ENCODE data around the gene RTN3.

The RTN3 gene

DNA sequence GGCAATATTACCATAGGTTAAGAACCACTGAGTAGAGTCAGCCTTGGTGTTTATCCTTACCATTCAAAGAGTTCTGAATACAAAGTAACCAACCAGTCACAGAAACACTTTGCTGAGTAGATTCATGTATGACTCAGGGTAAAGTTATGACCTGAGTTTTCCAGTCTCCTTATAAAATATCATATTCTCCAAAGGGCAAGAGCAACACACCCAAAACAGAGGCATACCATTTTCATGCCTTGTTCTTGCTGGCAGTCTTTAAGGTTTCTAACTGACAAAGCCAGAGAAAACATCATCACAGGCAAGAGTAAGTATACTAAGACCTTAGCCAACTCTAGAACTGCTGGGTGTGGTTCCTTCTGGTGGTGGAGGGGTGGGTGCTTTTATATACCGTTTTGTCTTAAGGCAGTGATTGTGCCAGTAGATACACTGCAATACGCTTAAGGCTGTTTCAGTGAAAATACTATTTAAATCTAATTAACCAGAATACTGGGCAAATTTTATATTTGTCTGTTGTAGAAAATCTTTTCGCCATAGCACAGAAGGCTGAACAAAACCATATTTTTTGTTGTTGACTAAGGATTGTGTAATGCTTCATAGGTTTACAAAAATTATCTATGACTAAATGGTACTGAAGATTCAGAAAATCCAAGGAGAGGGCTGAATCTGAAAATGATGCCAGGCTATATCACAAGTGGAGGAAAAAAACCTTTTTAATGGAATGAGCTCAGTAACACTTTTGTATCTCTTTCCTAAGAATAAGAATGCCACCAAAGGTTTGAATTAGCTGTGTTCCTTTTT, 13.1 kb upstream of the RTN3 start:
- Histone ChIP-seq H3K4me1 (ENCODE audit: control insufficient read depth, insufficient read depth, low read length) (peaks cover 33% of the 10 kb centered on the region), H3K4me3 (ENCODE audit: low read length in 2 of 2) (peak overlapping the region in 1 of 2 donors; percentile 6), H3K9me3 (ENCODE audit: control insufficient read depth in 2 of 2, low read length in 2 of 2) (no peaks in the 10 kb centered on the region), H3K9ac (ENCODE audit: low read length in 2 of 2) (no peak overlapping the region), H3K36me3 (ENCODE audit: control insufficient read depth in 2 of 2, insufficient read depth in 2 of 2, low read length in 2 of 2) (no peaks in the 10 kb centered on the region), H3K27me3 (ENCODE audit: control insufficient read depth in 1 of 2, insufficient read depth in 2 of 2, low read length in 2 of 2) (no peaks in the 10 kb centered on the region), H3K27ac (ENCODE audit: low read length) (no peak overlapping the region)

- Histone ChIP-seq H3K4me3 (ENCODE audit: low read length in 2 of 2) (peak overlapping the region; percentile 85 to 87), H3K4me1 (ENCODE audit: control insufficient read depth, insufficient read depth, low read length) (peaks cover 30% of the 10 kb centered on the region), H3K27ac (ENCODE audit: low read length) (peak overlapping the region; percentile 87)
Observed at GRCh38 chr11:63670096-63670432, 11.2 kb upstream of the RTN3 start.

GRCh38 chr11:63670433-63671321, 10.6 kb upstream of the RTN3 start:
- H3K27ac ChIP-seq (ENCODE audit: low read length) = peak overlapping the region; percentile 87

More at GRCh38 chr11:63670096-63670432, 11.2 kb upstream of the RTN3 start:
- no peaks in the 10 kb centered on the region for H3K27me3 ChIP-seq (ENCODE audit: control insufficient read depth in 1 of 2, insufficient read depth in 2 of 2, low read length in 2 of 2)
- peak overlapping the region; percentile 58 to 80 for H3K9ac ChIP-seq (ENCODE audit: low read length in 2 of 2)
- no peaks in the 10 kb centered on the region for H3K36me3 ChIP-seq (ENCODE audit: control insufficient read depth in 2 of 2, insufficient read depth in 2 of 2, low read length in 2 of 2)
- H3K9me3 ChIP-seq (ENCODE audit: control insufficient read depth in 2 of 2, low read length in 2 of 2) = no peaks in the 10 kb centered on the region

GRCh38 chr11:63671322-63672155, 9.8 kb upstream of the RTN3 start, which contains the start of gene ATL3:
Gene ATL3 (minus strand): TSS chr11:63671376. CDS start chr11:63671335, 41 bp downstream.
- peak within 1 kb of the TSS; percentile 58 to 80 for H3K9ac ChIP-seq (ENCODE audit: low read length in 2 of 2)
- H3K27me3 ChIP-seq (ENCODE audit: control insufficient read depth in 1 of 2, insufficient read depth in 2 of 2, low read length in 2 of 2) = no peaks in the 10 kb centered on the region
- peaks cover 27% of the 10 kb centered on the region for H3K4me1 ChIP-seq (ENCODE audit: control insufficient read depth, insufficient read depth, low read length)
- no peaks in the 10 kb centered on the region for H3K36me3 ChIP-seq (ENCODE audit: control insufficient read depth in 2 of 2, insufficient read depth in 2 of 2, low read length in 2 of 2)
- no peaks in the 10 kb centered on the region for H3K9me3 ChIP-seq (ENCODE audit: control insufficient read depth in 2 of 2, low read length in 2 of 2)
- H3K4me3 ChIP-seq (ENCODE audit: low read length in 2 of 2) = peak within 1 kb of the TSS; percentile 85 to 87
- peak within 1 kb of the TSS; percentile 87 for H3K27ac ChIP-seq (ENCODE audit: low read length)

More at GRCh38 chr11:63670433-63671321, 10.6 kb upstream of the RTN3 start:
- Histone ChIP-seq H3K9me3 (ENCODE audit: control insufficient read depth in 2 of 2, low read length in 2 of 2) (no peaks in the 10 kb centered on the region), H3K4me3 (ENCODE audit: low read length in 2 of 2) (peak overlapping the region; percentile 85 to 87), H3K9ac (ENCODE audit: low read length in 2 of 2) (peak overlapping the region; percentile 58 to 80), H3K27me3 (ENCODE audit: control insufficient read depth in 1 of 2, insufficient read depth in 2 of 2, low read length in 2 of 2) (no peaks in the 10 kb centered on the region), H3K4me1 (ENCODE audit: control insufficient read depth, insufficient read depth, low read length) (peaks cover 30% of the 10 kb centered on the region), H3K36me3 (ENCODE audit: control insufficient read depth in 2 of 2, insufficient read depth in 2 of 2, low read length in 2 of 2) (no peaks in the 10 kb centered on the region)

GRCh38 chr11:63672156-63672463, 9.2 kb upstream of the RTN3 start:
- H3K4me1 ChIP-seq (ENCODE audit: control insufficient read depth, insufficient read depth, low read length) = peaks cover 21% of the 10 kb centered on the region
- H3K9ac ChIP-seq (ENCODE audit: low read length in 2 of 2) = peak overlapping the region in 1 of 2 donors; percentile 80
- H3K27me3 ChIP-seq (ENCODE audit: control insufficient read depth in 1 of 2, insufficient read depth in 2 of 2, low read length in 2 of 2) = no peaks in the 10 kb centered on the region
- no peaks in the 10 kb centered on the region for H3K36me3 ChIP-seq (ENCODE audit: control insufficient read depth in 2 of 2, insufficient read depth in 2 of 2, low read length in 2 of 2)
- no peaks in the 10 kb centered on the region for H3K9me3 ChIP-seq (ENCODE audit: control insufficient read depth in 2 of 2, low read length in 2 of 2)
- H3K27ac ChIP-seq (ENCODE audit: low read length) = peak overlapping the region; percentile 87
- H3K4me3 ChIP-seq (ENCODE audit: low read length in 2 of 2) = no peak overlapping the region

- Histone ChIP-seq H3K27me3 (ENCODE audit: control insufficient read depth in 1 of 2, insufficient read depth in 2 of 2, low read length in 2 of 2) (no peaks in the 10 kb centered on the region), H3K27ac (ENCODE audit: low read length) (no peak overlapping the region), H3K4me3 (ENCODE audit: low read length in 2 of 2) (no peak overlapping the region), H3K9ac (ENCODE audit: low read length in 2 of 2) (no peak overlapping the region), H3K9me3 (ENCODE audit: control insufficient read depth in 2 of 2, low read length in 2 of 2) (no peaks in the 10 kb centered on the region), H3K4me1 (ENCODE audit: control insufficient read depth, insufficient read depth, low read length) (peaks cover 15% of the 10 kb centered on the region), H3K36me3 (ENCODE audit: control insufficient read depth in 2 of 2, insufficient read depth in 2 of 2, low read length in 2 of 2) (no peaks in the 10 kb centered on the region)
Observed at GRCh38 chr11:63672936-63673539, 8.3 kb upstream of the RTN3 start.

DNA sequence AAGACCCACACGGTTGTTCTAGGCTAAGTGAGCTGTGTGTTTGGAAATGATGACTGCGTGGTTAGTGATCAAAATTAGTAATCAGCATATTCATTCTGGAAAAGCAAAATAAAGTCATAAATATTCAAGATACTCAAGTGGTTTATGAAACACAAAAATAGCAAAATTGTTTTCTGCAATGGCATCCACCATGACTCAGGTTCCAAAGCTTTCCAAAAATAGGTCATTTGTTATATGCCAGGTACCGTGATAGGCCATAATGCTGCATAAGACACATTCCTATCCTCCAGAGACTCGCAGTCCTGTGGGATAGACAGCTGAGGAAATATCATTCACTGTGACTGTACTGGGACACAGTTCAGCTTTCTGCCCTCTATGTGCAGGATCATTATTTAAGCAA, 7.7 kb upstream of the RTN3 start:
- Histone ChIP-seq H3K27ac (ENCODE audit: low read length) (no peak overlapping the region), H3K4me1 (ENCODE audit: control insufficient read depth, insufficient read depth, low read length) (peaks cover 12% of the 10 kb centered on the region)

DNA sequence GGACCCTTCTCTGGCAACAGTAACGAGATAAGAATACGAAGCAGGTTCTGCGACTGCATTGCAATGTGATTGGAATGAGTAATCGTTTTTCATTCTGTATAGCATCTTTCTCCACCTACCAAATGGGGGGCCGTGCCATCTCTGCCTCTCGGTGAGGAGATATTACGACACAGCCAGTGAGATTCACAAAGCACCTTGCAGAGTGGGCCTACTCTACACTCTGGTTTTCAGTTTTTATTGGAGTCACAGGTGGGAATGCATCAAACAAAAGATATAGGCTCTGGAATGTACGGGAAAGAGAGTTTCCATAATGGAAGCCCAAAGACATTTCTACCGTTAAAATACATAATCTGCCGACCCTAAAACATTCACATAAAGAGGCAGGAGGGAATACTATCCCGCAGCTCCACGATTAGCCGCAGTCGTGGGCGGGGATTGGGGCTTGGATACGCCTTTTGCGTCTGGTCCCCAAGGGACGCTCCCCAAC, 423 bp upstream of the RTN3 start:
- Histone ChIP-seq H3K27me3 (ENCODE audit: control insufficient read depth in 1 of 2, insufficient read depth in 2 of 2, low read length in 2 of 2) (no peaks in the 10 kb centered on the region), H3K27ac (ENCODE audit: low read length) (peak overlapping the region; percentile 49), H3K36me3 (ENCODE audit: control insufficient read depth in 2 of 2, insufficient read depth in 2 of 2, low read length in 2 of 2) (no peaks in the 10 kb centered on the region), H3K4me3 (ENCODE audit: low read length in 2 of 2) (peak overlapping the region; percentile 92 to 95), H3K9ac (ENCODE audit: low read length in 2 of 2) (peak overlapping the region; percentile 8 to 58), H3K9me3 (ENCODE audit: control insufficient read depth in 2 of 2, low read length in 2 of 2) (no peaks in the 10 kb centered on the region), H3K4me1 (ENCODE audit: control insufficient read depth, insufficient read depth, low read length) (peaks cover 13% of the 10 kb centered on the region)

More for the DNA sequence above, 7.7 kb upstream of the RTN3 start:
- Histone ChIP-seq H3K9me3 (ENCODE audit: control insufficient read depth in 2 of 2, low read length in 2 of 2) (no peaks in the 10 kb centered on the region), H3K27me3 (ENCODE audit: control insufficient read depth in 1 of 2, insufficient read depth in 2 of 2, low read length in 2 of 2) (no peaks in the 10 kb centered on the region), H3K9ac (ENCODE audit: low read length in 2 of 2) (no peak overlapping the region), H3K36me3 (ENCODE audit: control insufficient read depth in 2 of 2, insufficient read depth in 2 of 2, low read length in 2 of 2) (no peaks in the 10 kb centered on the region), H3K4me3 (ENCODE audit: low read length in 2 of 2) (no peak overlapping the region)

DNA sequence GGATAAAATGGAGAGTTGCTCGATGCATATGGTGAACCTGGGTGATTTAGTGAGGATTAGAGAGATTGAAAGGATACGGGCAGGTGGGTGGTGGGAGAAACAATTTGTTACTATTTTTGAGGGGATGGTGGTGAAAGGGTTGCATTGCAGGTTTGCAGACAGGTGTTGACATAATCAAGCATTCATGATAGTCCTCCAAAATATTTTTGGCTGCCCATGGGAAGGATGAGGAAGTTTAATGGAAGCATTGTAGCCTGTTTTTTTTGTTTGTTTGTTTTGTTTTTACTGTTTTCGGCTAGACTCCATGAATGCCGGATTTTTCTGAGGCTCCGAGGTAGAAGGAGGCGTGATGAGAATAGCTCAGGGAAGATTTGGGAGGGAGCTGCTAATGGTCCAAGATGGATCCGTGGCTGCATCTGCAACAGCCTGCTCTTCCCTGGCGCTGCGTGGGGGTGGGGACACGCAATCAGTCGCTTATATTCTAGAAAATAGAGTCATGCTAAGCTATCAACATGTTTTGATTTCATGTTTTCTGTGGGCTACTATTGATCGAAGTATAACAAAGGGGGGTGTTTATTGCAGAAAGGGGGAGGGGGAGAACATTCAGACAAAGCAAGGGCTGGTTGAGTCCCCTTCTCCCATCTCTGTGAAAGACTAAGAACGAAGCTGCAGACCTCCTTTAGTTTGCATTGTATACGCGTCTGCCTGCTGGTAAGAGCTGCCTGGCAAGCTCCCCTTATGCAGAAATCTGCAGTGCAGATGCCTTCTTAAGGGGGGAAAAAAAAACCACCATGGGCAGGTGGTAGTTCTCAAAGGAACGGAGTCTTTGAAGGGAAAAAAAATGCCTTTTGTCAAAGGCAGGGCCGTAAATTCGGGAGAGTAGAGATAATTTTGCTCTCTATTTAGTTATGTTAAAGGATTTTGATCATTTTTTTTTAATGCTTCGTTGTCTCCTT, 1.0 kb downstream of the RTN3 start:
- Histone ChIP-seq H3K4me3 (ENCODE audit: low read length in 2 of 2) (peak overlapping the region; percentile 92 to 95), H3K27ac (ENCODE audit: low read length) (peak overlapping the region; percentile 88), H3K27me3 (ENCODE audit: control insufficient read depth in 1 of 2, insufficient read depth in 2 of 2, low read length in 2 of 2) (no peaks in the 10 kb centered on the region), H3K9ac (ENCODE audit: low read length in 2 of 2) (peak overlapping the region; percentile 72 to 79), H3K4me1 (ENCODE audit: control insufficient read depth, insufficient read depth, low read length) (peaks cover 13% of the 10 kb centered on the region), H3K36me3 (ENCODE audit: control insufficient read depth in 2 of 2, insufficient read depth in 2 of 2, low read length in 2 of 2) (no peaks in the 10 kb centered on the region), H3K9me3 (ENCODE audit: control insufficient read depth in 2 of 2, low read length in 2 of 2) (no peaks in the 10 kb centered on the region)
